ENCODE results near the gene ASTN2.
"Not testable (repeated sequence)": the region's sequence is repeated elsewhere in the genome, so short reads cannot be mapped to it uniquely, and the experiment has no call there.

ASTN2 gene

DNA sequence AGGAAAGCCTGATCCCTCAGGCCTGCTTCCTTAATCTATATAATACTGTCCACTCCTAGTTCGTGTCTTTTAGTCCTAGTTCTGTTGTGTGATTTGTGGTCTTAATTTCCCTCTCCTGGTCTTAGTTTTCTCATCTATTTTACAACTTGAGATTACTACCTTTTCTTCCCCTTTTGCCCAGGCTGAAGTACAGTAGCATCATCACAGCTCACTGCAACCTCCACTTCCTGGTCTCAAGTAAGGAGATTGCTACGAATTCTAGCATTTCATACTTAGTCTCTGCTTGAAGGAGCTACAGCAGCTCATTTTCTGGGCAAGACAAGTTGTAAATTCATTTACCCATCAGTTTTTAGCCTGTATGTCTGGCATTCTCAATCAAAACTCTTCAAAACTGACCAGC, 722.2 kb downstream of the ASTN2 start:
- DNase-seq (ENCODE audit: extremely low read depth, insufficient read length): no peak
- Histone ChIP-seq H3K36me3 (ENCODE audit: control insufficient read depth, insufficient read depth, low read length) (peaks cover 1% of the 10 kb centered on the region), H3K4me3 (replicated peaks; ENCODE audit: low read depth, low read length) (no peak overlapping the region), H3K27me3 (replicated peaks; ENCODE audit: control insufficient read depth, insufficient read depth, low read length) (no peaks in the 10 kb centered on the region)
- TF ChIP-seq, protein P1, sequence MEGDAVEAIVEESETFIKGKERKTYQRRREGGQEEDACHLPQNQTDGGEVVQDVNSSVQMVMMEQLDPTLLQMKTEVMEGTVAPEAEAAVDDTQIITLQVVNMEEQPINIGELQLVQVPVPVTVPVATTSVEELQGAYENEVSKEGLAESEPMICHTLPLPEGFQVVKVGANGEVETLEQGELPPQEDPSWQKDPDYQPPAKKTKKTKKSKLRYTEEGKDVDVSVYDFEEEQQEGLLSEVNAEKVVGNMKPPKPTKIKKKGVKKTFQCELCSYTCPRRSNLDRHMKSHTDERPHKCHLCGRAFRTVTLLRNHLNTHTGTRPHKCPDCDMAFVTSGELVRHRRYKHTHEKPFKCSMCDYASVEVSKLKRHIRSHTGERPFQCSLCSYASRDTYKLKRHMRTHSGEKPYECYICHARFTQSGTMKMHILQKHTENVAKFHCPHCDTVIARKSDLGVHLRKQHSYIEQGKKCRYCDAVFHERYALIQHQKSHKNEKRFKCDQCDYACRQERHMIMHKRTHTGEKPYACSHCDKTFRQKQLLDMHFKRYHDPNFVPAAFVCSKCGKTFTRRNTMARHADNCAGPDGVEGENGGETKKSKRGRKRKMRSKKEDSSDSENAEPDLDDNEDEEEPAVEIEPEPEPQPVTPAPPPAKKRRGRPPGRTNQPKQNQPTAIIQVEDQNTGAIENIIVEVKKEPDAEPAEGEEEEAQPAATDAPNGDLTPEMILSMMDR (IDR thresholded peaks at IDR 0.05; ENCODE audit: insufficient read depth, low read length, poor library complexity, severe bottlenecking): no peak

DNA sequence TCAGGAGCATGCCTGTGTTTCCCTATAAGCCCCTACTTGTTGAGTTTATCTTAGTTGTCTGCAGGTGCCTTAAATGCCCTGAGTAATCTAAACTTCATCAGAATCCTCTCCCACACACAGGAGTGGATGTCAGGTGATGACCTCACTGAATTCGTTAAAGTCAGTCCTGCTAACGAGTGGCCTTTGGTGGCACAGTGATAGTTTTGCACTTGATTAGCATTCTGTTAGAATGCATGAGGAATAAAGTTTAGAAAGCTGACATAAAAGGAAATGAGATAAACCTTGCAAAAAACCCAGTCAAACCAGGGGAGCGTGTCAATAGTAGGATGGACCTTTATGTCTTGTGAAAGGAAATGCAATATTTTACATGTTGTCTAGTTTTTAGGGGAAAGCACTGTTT, 723.2 kb downstream of the ASTN2 start:
- no peaks in the 10 kb centered on the region for H3K27me3 ChIP-seq (replicated peaks; ENCODE audit: control insufficient read depth, insufficient read depth, low read length)
- DNase-seq (ENCODE audit: extremely low read depth, insufficient read length): no peak
- no peak overlapping the region for H3K4me3 ChIP-seq (replicated peaks; ENCODE audit: low read depth, low read length)
- H3K36me3 ChIP-seq (ENCODE audit: control insufficient read depth, insufficient read depth, low read length): no peaks in the 10 kb centered on the region
- TF ChIP-seq, protein P1 (IDR thresholded peaks at IDR 0.05; ENCODE audit: insufficient read depth, low read length, poor library complexity, severe bottlenecking): no peak

DNA sequence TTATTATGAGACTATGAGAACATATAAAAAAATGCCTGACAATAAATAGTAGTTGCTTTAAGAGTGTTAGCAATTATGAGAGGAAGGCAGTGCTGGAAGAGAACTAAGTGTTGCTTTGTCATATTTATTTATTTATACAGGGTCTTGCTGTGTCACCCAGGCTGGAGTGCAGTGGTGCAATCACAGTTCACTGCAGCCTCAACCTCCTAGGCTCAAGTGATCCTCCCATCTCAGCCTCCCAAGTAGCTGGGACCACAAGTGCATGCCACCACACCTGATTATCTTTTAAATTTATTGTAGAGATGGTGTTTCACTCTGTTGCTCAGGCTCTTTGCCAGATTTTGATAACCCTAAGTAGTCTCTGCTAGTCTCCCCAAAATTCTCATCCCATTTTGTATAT, 724.1 kb downstream of the ASTN2 start:
- H3K27me3 ChIP-seq (replicated peaks; ENCODE audit: control insufficient read depth, insufficient read depth, low read length); H3K4me3 ChIP-seq (replicated peaks; ENCODE audit: low read depth, low read length); DNase-seq (ENCODE audit: extremely low read depth, insufficient read length); H3K36me3 ChIP-seq (ENCODE audit: control insufficient read depth, insufficient read depth, low read length): not testable (repeated sequence)

DNA sequence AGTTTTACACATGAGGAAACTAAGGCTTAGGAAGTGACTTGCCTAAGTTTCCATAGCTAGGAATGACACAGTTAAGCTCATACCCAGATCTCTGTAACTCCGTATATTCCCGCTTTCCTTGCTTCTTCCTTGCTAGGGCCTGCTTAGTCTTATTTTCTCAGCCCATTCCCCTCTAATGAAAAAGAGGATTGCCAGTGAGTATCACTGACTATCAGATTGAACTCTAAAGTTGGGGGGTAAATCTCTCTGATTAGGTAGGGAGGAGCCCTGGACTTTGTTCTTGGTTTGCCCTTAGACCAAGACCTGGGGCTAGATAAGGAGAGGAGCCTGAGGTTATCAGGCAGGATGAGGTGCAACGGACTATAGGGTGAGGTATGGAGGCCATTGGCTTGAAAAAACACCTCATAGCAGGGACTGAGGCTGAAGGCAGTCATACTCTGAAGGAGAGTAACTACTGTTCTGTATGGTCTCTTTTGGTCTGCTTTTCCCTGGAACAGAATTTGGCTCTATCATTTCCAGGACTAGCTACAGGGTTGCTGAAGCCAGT, 725.3 kb downstream of the ASTN2 start:
- TF ChIP-seq, protein P1 (IDR thresholded peaks at IDR 0.05; ENCODE audit: insufficient read depth, low read length, poor library complexity, severe bottlenecking): no peak
- DNase-seq (ENCODE audit: extremely low read depth, insufficient read length): no peak
- Histone ChIP-seq H3K36me3 (ENCODE audit: control insufficient read depth, insufficient read depth, low read length) (no peaks in the 10 kb centered on the region), H3K4me3 (replicated peaks; ENCODE audit: low read depth, low read length) (no peak overlapping the region), H3K27me3 (replicated peaks; ENCODE audit: control insufficient read depth, insufficient read depth, low read length) (no peaks in the 10 kb centered on the region)

DNA sequence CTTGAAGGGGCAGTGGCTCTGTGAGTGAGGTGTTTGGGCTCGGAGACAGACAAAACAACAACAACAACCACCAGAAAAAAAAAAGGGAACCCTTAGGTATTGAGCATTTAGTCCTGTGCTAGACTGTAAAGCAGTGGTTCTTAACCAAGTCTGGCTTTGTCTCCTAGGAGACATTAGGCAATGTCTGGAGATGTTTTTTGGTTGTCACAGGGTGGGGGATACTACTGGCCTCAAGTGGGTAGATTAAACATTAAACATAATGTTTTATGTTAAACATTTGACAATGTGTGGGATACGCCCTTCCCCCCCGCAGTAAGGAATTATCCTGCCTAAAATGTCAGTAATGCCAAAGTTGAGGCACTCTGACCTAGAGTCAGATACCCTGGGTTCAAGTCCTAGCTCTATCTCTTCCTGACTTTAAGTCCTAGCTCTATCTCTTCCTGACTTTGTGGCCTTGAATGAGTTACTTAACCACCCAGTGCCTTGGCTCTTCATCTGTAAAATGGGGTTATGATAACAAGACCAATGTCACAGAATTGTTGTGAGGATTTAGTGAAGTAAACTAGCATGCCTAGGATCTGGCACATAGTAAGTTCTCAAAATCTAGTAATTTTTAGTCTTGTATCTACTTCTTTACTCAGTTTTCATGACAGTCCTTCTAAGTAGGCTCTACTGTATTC, 725.9 kb downstream of the ASTN2 start:
- Histone ChIP-seq H3K27me3 (replicated peaks; ENCODE audit: control insufficient read depth, insufficient read depth, low read length) (no peaks in the 10 kb centered on the region), H3K36me3 (ENCODE audit: control insufficient read depth, insufficient read depth, low read length) (no peaks in the 10 kb centered on the region), H3K4me3 (replicated peaks; ENCODE audit: low read depth, low read length) (peak overlapping the region; percentile 89)
- TF ChIP-seq, protein P1 (IDR thresholded peaks at IDR 0.05; ENCODE audit: insufficient read depth, low read length, poor library complexity, severe bottlenecking): no peak
- DNase-seq (ENCODE audit: extremely low read depth, insufficient read length): no peak

DNA sequence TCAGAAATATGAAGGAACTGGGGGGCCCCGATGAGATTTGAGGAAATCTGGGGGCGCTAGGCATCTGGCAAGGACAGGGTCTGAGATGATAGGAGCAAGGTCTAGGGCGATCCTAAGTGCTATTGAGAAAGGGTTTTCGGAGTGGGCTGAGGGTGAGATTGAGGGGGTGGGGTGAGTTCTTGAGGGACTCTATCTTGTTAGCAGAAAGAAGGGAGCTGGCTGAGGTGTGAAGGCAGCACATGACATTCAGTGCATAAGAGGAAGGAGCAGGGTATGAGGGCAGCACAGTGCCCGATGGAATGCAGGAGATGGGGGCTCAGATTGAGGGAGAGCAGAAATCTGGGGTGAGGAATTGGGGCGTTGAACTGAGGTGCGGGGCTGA, 727.1 kb downstream of the ASTN2 start:
- H3K27me3 ChIP-seq (replicated peaks; ENCODE audit: control insufficient read depth, insufficient read depth, low read length): no peaks in the 10 kb centered on the region
- DNase-seq (ENCODE audit: extremely low read depth, insufficient read length): no peak
- H3K36me3 ChIP-seq (ENCODE audit: control insufficient read depth, insufficient read depth, low read length): no peaks in the 10 kb centered on the region
- TF ChIP-seq, protein P1 (IDR thresholded peaks at IDR 0.05; ENCODE audit: insufficient read depth, low read length, poor library complexity, severe bottlenecking): no peak
- peak overlapping the region; percentile 89 for H3K4me3 ChIP-seq (replicated peaks; ENCODE audit: low read depth, low read length)

Measured in GM06990 (cell line).